H1 (cell line): ENCODE measurements around the gene MYO3A. TPM values are rescaled to one million over a fixed set of nuclear protein-coding genes. Genes with fewer than 3 reads are reported as not detected.

ENCODE experiments used
- CTCF ChIA-PET: fragments of 300-600 bp; sonication (Branson Sonifier 250); formaldehyde crosslinking; loops from one replicate; lab custom pipeline; 2021; ENCODE audit not compliant: partially characterized antibody; lab: Charles Lee
- POLR2A ChIA-PET: fragments of 300-600 bp; sonication (Branson Sonifier 250); formaldehyde crosslinking; loops from one replicate; lab custom pipeline; 2021; ENCODE audit warnings: inconsistent platforms; ENCODE audit not compliant: partially characterized antibody; lab: Charles Lee
- DNase-seq, 2 experiments: peaks; one replicate each; pipeline versions ENCODE4 v3.0.0 to v3.0.0-alpha.2; 2010 to 2022; ENCODE audit warnings: low spot score in 2 of 2, low read depth in 1 of 2, mixed read lengths in 1 of 2
- FAIRE-seq: peaks from 2 replicates; lab custom pipeline; 2011; peaks lifted over from hg19 to GRCh38; lab: Jason Lieb, UNC
- H2AFZ ChIP-seq: 2 replicates; pipeline ENCODE4 v1.8.1; 2012; ENCODE audit warnings: low read length, inconsistent platforms
- H2AK5ac ChIP-seq: 2 replicates; pipeline ENCODE4 v1.6.1; 2013; ENCODE audit warnings: low read depth, low read length
- H2BK120ac ChIP-seq: replicated peaks from 2 replicates; pipeline ENCODE3; 2013; ENCODE audit warnings: low read depth, low read length, inconsistent platforms
- H2BK12ac ChIP-seq: 2 replicates; pipeline ENCODE4 v1.6.1; 2013; ENCODE audit warnings: low read depth, low read length
- H2BK15ac ChIP-seq: 2 replicates; pipeline ENCODE4 v1.6.1; 2013; ENCODE audit warnings: low read length
- H2BK20ac ChIP-seq: 2 replicates; pipeline ENCODE4 v1.6.1; 2013; ENCODE audit warnings: low read length
- H2BK5ac ChIP-seq: 2 replicates; pipeline ENCODE4 v1.6.1; 2013; ENCODE audit warnings: low read depth, low read length
- H3K14ac ChIP-seq: 2 replicates; pipeline ENCODE4 v1.6.1; 2013; ENCODE audit warnings: inconsistent platforms; ENCODE audit not compliant: insufficient read length
- H3K18ac ChIP-seq: 2 replicates; pipeline ENCODE4 v1.6.1; 2013; ENCODE audit warnings: low read length; ENCODE audit errors: extremely low read depth
- H3K23ac ChIP-seq: 2 replicates; pipeline ENCODE4 v1.6.1; 2013; ENCODE audit warnings: inconsistent platforms; ENCODE audit not compliant: insufficient read length
- H3K23me2 ChIP-seq: 2 replicates; pipeline ENCODE4 v1.6.1; 2013; ENCODE audit warnings: low read depth, low read length
- H3K27ac ChIP-seq: 2 replicates; pipeline ENCODE4 v1.6.1; 2011; ENCODE audit warnings: low read depth, low read length, inconsistent platforms
- H3K27me3 ChIP-seq, 4 experiments: replicated peaks in 1 of 4; 1 replicate in 1 of 4; 2 replicates in 3 of 4; pipeline versions ENCODE4 v1.6.1 to v1.8.1; 2011 to 2013; ENCODE audit warnings: low read length in 3 of 4, mild to moderate bottlenecking in 3 of 4, inconsistent platforms in 2 of 4, mixed read lengths in 2 of 4, moderate library complexity in 1 of 4; ENCODE audit not compliant: control insufficient read depth in 3 of 4, insufficient read depth in 3 of 4; ENCODE audit errors: extremely low read depth in 1 of 4
- H3K36me3 ChIP-seq, 4 experiments: 2 replicates each; pipeline versions ENCODE4 v1.6.1 to v1.8.1; 2011 to 2013; ENCODE audit warnings: mild to moderate bottlenecking in 4 of 4, low read length in 3 of 4, moderate library complexity in 2 of 4, control low read depth in 1 of 4, inconsistent platforms in 1 of 4; ENCODE audit not compliant: insufficient read depth in 4 of 4, control insufficient read depth in 2 of 4
- H3K4ac ChIP-seq: replicated peaks from 2 replicates; pipeline ENCODE3; 2013; ENCODE audit warnings: low read length, low read depth, mixed read lengths, inconsistent platforms; ENCODE audit not compliant: insufficient read length
- H3K4me1 ChIP-seq, 4 experiments: replicated peaks in 1 of 4; 1 replicate in 1 of 4; 2 replicates in 3 of 4; pipeline versions ENCODE4 v1.6.1 to v1.8.1; 2011 to 2013; ENCODE audit warnings: low read length in 3 of 4, inconsistent platforms in 2 of 4, mixed read lengths in 1 of 4; ENCODE audit not compliant: insufficient read depth in 4 of 4, control insufficient read depth in 3 of 4
- H3K4me2 ChIP-seq, 2 experiments: 2 replicates each; pipeline versions ENCODE4 v1.6.1 to v1.8.1; 2011 to 2013; ENCODE audit warnings: low read depth in 2 of 2, low read length in 2 of 2, control low read depth in 1 of 2, inconsistent platforms in 1 of 2, mild to moderate bottlenecking in 1 of 2; ENCODE audit not compliant: insufficient read depth in 1 of 2
- H3K4me3 ChIP-seq, 4 experiments: fragments of 200-600, 300-600 bp in 1 of 4; sonication (generic), shearing (Covaris generic), sonication (Bioruptor Twin) in 1 of 4; 2 replicates each; pipeline versions ENCODE4 v1.5.1 to v1.8.1; 2011 to 2016; ENCODE audit warnings: low read length in 4 of 4, low read depth in 3 of 4, control low read depth in 2 of 4, inconsistent platforms in 2 of 4, mild to moderate bottlenecking in 2 of 4, mixed read lengths in 1 of 4, moderate library complexity in 1 of 4; ENCODE audit not compliant: insufficient read depth in 2 of 4; ENCODE audit errors: extremely low read depth in 1 of 4
- H3K56ac ChIP-seq: replicated peaks from 2 replicates; pipeline ENCODE3; 2013; ENCODE audit warnings: low read depth, mild to moderate bottlenecking, mixed read lengths, low read length, inconsistent platforms; ENCODE audit not compliant: insufficient read length
- H3K79me1 ChIP-seq: 2 replicates; pipeline ENCODE4 v1.6.1; 2013; ENCODE audit warnings: low read depth, low read length, control low read depth
- H3K79me2 ChIP-seq, 2 experiments: 2 replicates each; pipeline versions ENCODE4 v1.6.1 to v1.8.1; 2012 to 2013; ENCODE audit warnings: low read length in 2 of 2, mild to moderate bottlenecking in 2 of 2, inconsistent platforms in 1 of 2; ENCODE audit not compliant: insufficient read depth in 2 of 2, control insufficient read depth in 1 of 2
- H3K9ac ChIP-seq, 4 experiments: replicated peaks in 1 of 4; 1 replicate in 1 of 4; 2 replicates in 3 of 4; pipeline versions ENCODE4 v1.6.1 to v1.8.1; 2011 to 2013; ENCODE audit warnings: low read depth in 3 of 4, low read length in 3 of 4, control low read depth in 2 of 4, mild to moderate bottlenecking in 2 of 4, moderate library complexity in 2 of 4, inconsistent platforms in 1 of 4; ENCODE audit errors: extremely low read depth in 1 of 4
- H3K9me3 ChIP-seq, 2 experiments: 2 replicates each; pipeline versions ENCODE4 v1.6.1 to v1.8.1; 2012 to 2013; ENCODE audit warnings: mild to moderate bottlenecking in 2 of 2, moderate library complexity in 2 of 2, control low read depth in 1 of 2, inconsistent platforms in 1 of 2, low read depth in 1 of 2, low read length in 1 of 2, mixed read lengths in 1 of 2; ENCODE audit not compliant: insufficient read depth in 2 of 2
- H4K20me1 ChIP-seq, 2 experiments: replicated peaks in 1 of 2; 2 replicates each; pipeline versions ENCODE3 to v1.8.1; 2011 to 2013; ENCODE audit warnings: inconsistent platforms in 2 of 2, low read length in 2 of 2, mild to moderate bottlenecking in 1 of 2; ENCODE audit not compliant: insufficient read depth in 2 of 2, control insufficient read depth in 1 of 2
- H4K5ac ChIP-seq: 2 replicates; pipeline ENCODE4 v1.6.1; 2013; ENCODE audit warnings: low read length, low read depth, mixed read lengths, inconsistent platforms; ENCODE audit not compliant: insufficient read length
- H4K8ac ChIP-seq: 2 replicates; pipeline ENCODE4 v1.8.0; 2013; ENCODE audit warnings: mild to moderate bottlenecking, moderate library complexity, low read length, inconsistent platforms; ENCODE audit not compliant: insufficient read depth; ENCODE audit errors: extremely low read depth
- H4K91ac ChIP-seq: replicated peaks from 2 replicates; pipeline ENCODE3; 2013; ENCODE audit warnings: low read length, mixed read lengths, inconsistent platforms; ENCODE audit not compliant: insufficient read length
- BCL11A ChIP-seq, 2 experiments: IDR thresholded peaks; one replicate each; pipeline ENCODE4 v1.6.1; 2011; ENCODE audit warnings: low read depth in 2 of 2, low read length in 2 of 2, mild to moderate bottlenecking in 2 of 2
- CTBP2 ChIP-seq: IDR thresholded peaks from 2 replicates; pipeline ENCODE4 v1.7.0; 2011; ENCODE audit warnings: borderline replicate concordance, mild to moderate bottlenecking, moderate library complexity, mixed read lengths, low read length; ENCODE audit not compliant: insufficient read depth, insufficient read length
- HDAC6 ChIP-seq: IDR thresholded peaks from one replicate; pipeline ENCODE4 v1.7.1; 2012; ENCODE audit warnings: low read depth, mild to moderate bottlenecking, inconsistent platforms, low read length, moderate library complexity
- WGBS, 2 experiments: shearing (Covaris generic) in 1 of 2; methylation state at CpG; one replicate each; pipeline versions ENCODE4 v1.1.6 to v1.1.7; 2013 to 2015; ENCODE audit warnings: low lambda C conversion rate in 2 of 2, mixed read lengths in 2 of 2, inconsistent platforms in 1 of 2, low coverage in 1 of 2, missing lambda C conversion rate in 1 of 2; ENCODE audit not compliant: insufficient replicate concordance in 2 of 2, insufficient coverage in 1 of 2, insufficient read length in 1 of 2; ENCODE audit errors: extremely low coverage in 1 of 2, missing lambda C conversion rate in 1 of 2; 5-methylcytosine and 5-hydroxymethylcytosine counted together
- polyA plus RNA-seq, 7 experiments: library from polyadenylated mRNA; depleted of rRNA in 3 of 7; stranded (reverse) in 5 of 7; unstranded in 2 of 7; fragments of >200 nt in 5 of 7; fragments of 200-250 nt in 2 of 7; gene quantifications; 1 replicate in 5 of 7; 2 replicates in 1 of 7; 4 replicates in 1 of 7; pipeline versions ENCODE4 v1.2.1 to v1.2.3, GENCODE V29; 2011 to 2013; ENCODE audit warnings: missing spikeins in 2 of 7, mixed read lengths in 2 of 7
- total RNA-seq: library from RNA; stranded (reverse); fragmentation: NEBNext Ultra II Directional; extraction: Animal tissue kit (Norgen Biotek cat#: 25700); gene quantifications from 2 replicates; pipeline ENCODE4 v1.2.1, GENCODE V29; 2021

The MYO3A gene
- total and polyA plus RNA-seq, 2 of the 8 experiments (the other 6 are each of a cell fraction or from before 2014, with no cell fraction given), result 3.9 to 5.3 TPM

- H2BK12ac ChIP-seq, result no peak overlapping the region
- no peak for FAIRE-seq
- no peak overlapping the region for H3K27ac ChIP-seq
- H2BK20ac ChIP-seq, result no peak overlapping the region
- no peaks in the 10 kb centered on the region for H3K27me3 ChIP-seq
- H3K23ac ChIP-seq, result no peak overlapping the region
- H2BK15ac ChIP-seq, result no peak overlapping the region
- no peak overlapping the region for H4K91ac ChIP-seq
- H3K4me2 ChIP-seq, result no peak overlapping the region
- no peak overlapping the region for H2AFZ ChIP-seq
- CTCF ChIA-PET, result interaction anchor here (1.2 to 1.5 kb wide), 3 partner anchors 15 to 26 kb away, joined by 3 read pairs; no protein-coding TSS in a partner anchor
- H3K14ac ChIP-seq, result no peak overlapping the region
- TF ChIP-seq BCL11A (IDR thresholded peaks at IDR 0.05; ENCODE audit: low read depth in 2 of 2, low read length in 2 of 2), result no peak
- no peak for TF ChIP-seq HDAC6
- TF ChIP-seq CTBP2, result no peak
- peaks cover 0 to 6% (median 3%) of the 10 kb centered on the region in 4 experiments; a peak in 3 of 7 replicates for H3K4me1 ChIP-seq
- no peak for DNase-seq
- H3K36me3 ChIP-seq, result no peaks in the 10 kb centered on the region
- no peak overlapping the region for H2BK5ac ChIP-seq
- H3K9ac ChIP-seq, result no peak overlapping the region
- H2AK5ac ChIP-seq, result no peak overlapping the region
- 93% methylated on average over 3 of the region's 3 CpGs; no CpG with 5 or more reads in 1 of the 2 experiments for WGBS, 2 experiments
- POLR2A ChIA-PET, result no interaction called here
- no peak overlapping the region for H4K5ac ChIP-seq
- no peaks in the 10 kb centered on the region for H3K9me3 ChIP-seq
- H3K79me2 ChIP-seq, result no peaks in the 10 kb centered on the region
- H3K18ac ChIP-seq, result no peak overlapping the region
- H3K4ac ChIP-seq, result no peak overlapping the region
- no peak overlapping the region for H3K56ac ChIP-seq
- H4K8ac ChIP-seq, result no peak overlapping the region
- H3K4me3 ChIP-seq, result no peak overlapping the region
- no peaks in the 10 kb centered on the region for H4K20me1 ChIP-seq
- H3K23me2 ChIP-seq, result no peaks in the 10 kb centered on the region
- no peaks in the 10 kb centered on the region for H3K79me1 ChIP-seq
- no peak overlapping the region for H2BK120ac ChIP-seq
These were observed 153.6 kb downstream of the MYO3A start for GRCh38 chr10:26087666-26088065.
